ENCODE data around the gene PABPC1L.
A peak's percentile ranks its signal among the peaks of the same experiment; 100 is the strongest.

PABPC1L gene

GRCh38 chr20:44908987-44909871 lies 631 bp upstream of the PABPC1L start:
- TF ChIP-seq EZH2 (optimal IDR thresholded peaks at IDR 0.05; ENCODE audit: low read depth, low read length) (no peak), EZH2phosphoT487 (IDR thresholded peaks at IDR 0.05; ENCODE audit: low read length) (no peak), CTCF (IDR thresholded peaks at IDR 0.05; ENCODE audit: low read length) (no peak)
- peaks cover 12% of the 10 kb centered on the region; the same call in 1 of the 2 replicates for H3F3A ChIP-seq (ENCODE audit: insufficient read depth, low read length)
- no peaks in the 10 kb centered on the region for H4K20me1 ChIP-seq (ENCODE audit: insufficient read depth, low read length)
- H3K4me1 ChIP-seq (ENCODE audit: low read length): peaks cover 19% of the 10 kb centered on the region
- peak overlapping the region; percentile 86 for H2AFZ ChIP-seq (ENCODE audit: low read length)
- peaks cover 19% of the 10 kb centered on the region for H3K79me2 ChIP-seq (ENCODE audit: low read length)
- H3K27me3 ChIP-seq (replicated peaks; ENCODE audit: insufficient read depth, low read length): no peaks in the 10 kb centered on the region
- H3K9me2 ChIP-seq (replicated peaks; ENCODE audit: insufficient read depth, low read length): no peaks in the 10 kb centered on the region
- peak overlapping the region; percentile 78 for H3K4me3 ChIP-seq (ENCODE audit: low read length)
- peak overlapping the region; percentile 96 for H3K4me2 ChIP-seq (ENCODE audit: low read depth, low read length)
- DNase-seq: no peak
- H3K36me3 ChIP-seq (replicated peaks; ENCODE audit: insufficient read depth, low read length): peaks cover 13% of the 10 kb centered on the region
- H3K9ac ChIP-seq (ENCODE audit: low read length): peak overlapping the region; percentile 55; the same call in 1 of the 2 replicates
- no peaks in the 10 kb centered on the region for H3K9me3 ChIP-seq (replicated peaks; ENCODE audit: insufficient read depth, low read length)
- H3K27ac ChIP-seq (ENCODE audit: low read length): peak overlapping the region; percentile 21; the same call in 1 of the 2 replicates

GRCh38 chr20:44910690-44911262 lies 916 bp downstream of the PABPC1L start:
- no peak overlapping the region for H3K27ac ChIP-seq (ENCODE audit: low read length)
- DNase-seq: no peak
- peaks cover 4% of the 10 kb centered on the region for H3K36me3 ChIP-seq (replicated peaks; ENCODE audit: insufficient read depth, low read length)

More at GRCh38 chr20:44910690-44911262, 916 bp downstream of the PABPC1L start:
- Histone ChIP-seq H3K9me3 (replicated peaks; ENCODE audit: insufficient read depth, low read length) (no peaks in the 10 kb centered on the region), H3K4me3 (ENCODE audit: low read length) (peak overlapping the region; percentile 78), H3K9ac (ENCODE audit: low read length) (peak overlapping the region; percentile 55; the same call in 1 of the 2 replicates), H3K27me3 (replicated peaks; ENCODE audit: insufficient read depth, low read length) (no peaks in the 10 kb centered on the region), H3K9me2 (replicated peaks; ENCODE audit: insufficient read depth, low read length) (no peaks in the 10 kb centered on the region), H3K4me1 (ENCODE audit: low read length) (peaks cover 19% of the 10 kb centered on the region), H4K20me1 (ENCODE audit: insufficient read depth, low read length) (no peaks in the 10 kb centered on the region), H3K4me2 (ENCODE audit: low read depth, low read length) (peak overlapping the region; percentile 96; the same call in 1 of the 2 replicates), H2AFZ (ENCODE audit: low read length) (0 out of 2 replicates have a peak overlapping the region, but pooled peaks have one; percentile 86), H3K79me2 (ENCODE audit: low read length) (peaks cover 9% of the 10 kb centered on the region), H3F3A (ENCODE audit: insufficient read depth, low read length) (peaks cover 12% of the 10 kb centered on the region; the same call in 1 of the 2 replicates)
- TF ChIP-seq CTCF (IDR thresholded peaks at IDR 0.05; ENCODE audit: low read length) (no peak), EZH2 (optimal IDR thresholded peaks at IDR 0.05; ENCODE audit: low read depth, low read length) (no peak), EZH2phosphoT487 (IDR thresholded peaks at IDR 0.05; ENCODE audit: low read length) (no peak)

All from MM.1S (cell line).